ENCODE data around the gene ANKRD7. TPM values are rescaled to one million over a fixed set of nuclear protein-coding genes. Genes with fewer than 3 reads are reported as not detected.

The ANKRD7 gene
- total and polyA plus RNA-seq, 4 donors = 0.65 to 6.3 TPM; not detected in 2

- H3K9me3 ChIP-seq (ENCODE audit: control insufficient read depth, low read length) = no peaks in the 10 kb centered on the region
- H3K4me1 ChIP-seq (ENCODE audit: control insufficient read depth in 1 of 2, insufficient read depth in 2 of 2, low read length in 2 of 2) = no peaks in the 10 kb centered on the region
- no peak for DNase-seq
- ATAC-seq (ENCODE audit: low FRiP score) = no peak
- no peaks in the 10 kb centered on the region for H3K27me3 ChIP-seq (ENCODE audit: control insufficient read depth in 1 of 2, insufficient read depth in 2 of 2, low read length in 1 of 2)
- no peak overlapping the region for H3K27ac ChIP-seq (ENCODE audit: low read depth in 1 of 2, low read length in 2 of 2)
- 75 to 77% methylated on average over 4 of the region's 4 CpGs for WGBS, 2 donors
- intact Hi-C loops (cut with DNase I) = no loop called here
- H3K4me3 ChIP-seq (ENCODE audit: low read length in 2 of 2) = no peak overlapping the region
- no peaks in the 10 kb centered on the region for H3K36me3 ChIP-seq (ENCODE audit: control insufficient read depth in 1 of 2, insufficient read depth in 2 of 2, low read length in 1 of 2)
These were observed 26.5 kb downstream of the ANKRD7 start for GRCh38 chr7:118250860-118251494.

GRCh38 chr7:118252087-118252486, 27.6 kb downstream of the ANKRD7 start:
- DNase-seq (no peak), ATAC-seq (ENCODE audit: low FRiP score) (no peak)
- H3K36me3 ChIP-seq (ENCODE audit: control insufficient read depth in 1 of 2, insufficient read depth in 2 of 2, low read length in 1 of 2) = no peaks in the 10 kb centered on the region
- intact Hi-C loops (cut with DNase I) = no loop called here
- no peaks in the 10 kb centered on the region for H3K9me3 ChIP-seq (ENCODE audit: control insufficient read depth, low read length)
- no peak overlapping the region for H3K4me3 ChIP-seq (ENCODE audit: low read length in 2 of 2)
- 96 to 100% methylated on average over 1 of the region's 1 CpG for WGBS, 2 donors
- no peaks in the 10 kb centered on the region for H3K4me1 ChIP-seq (ENCODE audit: control insufficient read depth in 1 of 2, insufficient read depth in 2 of 2, low read length in 2 of 2)
- no peak overlapping the region for H3K27ac ChIP-seq (ENCODE audit: low read depth in 1 of 2, low read length in 2 of 2)
- no peaks in the 10 kb centered on the region for H3K27me3 ChIP-seq (ENCODE audit: control insufficient read depth in 1 of 2, insufficient read depth in 2 of 2, low read length in 1 of 2)

GRCh38 chr7:118259115-118259514, 34.6 kb downstream of the ANKRD7 start:
- no peaks in the 10 kb centered on the region for H3K9me3 ChIP-seq (ENCODE audit: control insufficient read depth, low read length)
- ATAC-seq (ENCODE audit: low FRiP score) (no peak), DNase-seq (no peak)
- no peaks in the 10 kb centered on the region for H3K27me3 ChIP-seq (ENCODE audit: control insufficient read depth in 1 of 2, insufficient read depth in 2 of 2, low read length in 1 of 2)
- H3K27ac ChIP-seq (ENCODE audit: low read depth in 1 of 2, low read length in 2 of 2) = no peak overlapping the region
- 86 to 90% methylated on average over 2 of the region's 2 CpGs for WGBS, 2 donors
- no peaks in the 10 kb centered on the region for H3K4me1 ChIP-seq (ENCODE audit: control insufficient read depth in 1 of 2, insufficient read depth in 2 of 2, low read length in 2 of 2)
- H3K4me3 ChIP-seq (ENCODE audit: low read length in 2 of 2) = no peak overlapping the region
- no peaks in the 10 kb centered on the region for H3K36me3 ChIP-seq (ENCODE audit: control insufficient read depth in 1 of 2, insufficient read depth in 2 of 2, low read length in 1 of 2)
- intact Hi-C loops (cut with DNase I) = no loop called here

- Histone ChIP-seq H3K27ac (ENCODE audit: low read depth in 1 of 2, low read length in 2 of 2) (no peak overlapping the region), H3K4me3 (ENCODE audit: low read length in 2 of 2) (no peak overlapping the region), H3K9me3 (ENCODE audit: control insufficient read depth, low read length) (no peaks in the 10 kb centered on the region), H3K36me3 (ENCODE audit: control insufficient read depth in 1 of 2, insufficient read depth in 2 of 2, low read length in 1 of 2) (no peaks in the 10 kb centered on the region), H3K27me3 (ENCODE audit: control insufficient read depth in 1 of 2, insufficient read depth in 2 of 2, low read length in 1 of 2) (no peaks in the 10 kb centered on the region), H3K4me1 (ENCODE audit: control insufficient read depth in 1 of 2, insufficient read depth in 2 of 2, low read length in 2 of 2) (no peaks in the 10 kb centered on the region)
- DNase-seq = no peak
- ATAC-seq (ENCODE audit: low FRiP score) = no peak
- intact Hi-C loops (cut with DNase I) = no loop called here
These were observed 40.3 kb downstream of the ANKRD7 start for GRCh38 chr7:118264836-118265235.

GRCh38 chr7:118280319-118281012, 56.0 kb downstream of the ANKRD7 start:
- Histone ChIP-seq H3K4me1 (ENCODE audit: control insufficient read depth in 1 of 2, insufficient read depth in 2 of 2, low read length in 2 of 2) (no peaks in the 10 kb centered on the region), H3K27me3 (ENCODE audit: control insufficient read depth in 1 of 2, insufficient read depth in 2 of 2, low read length in 1 of 2) (no peaks in the 10 kb centered on the region), H3K4me3 (ENCODE audit: low read length in 2 of 2) (no peak overlapping the region), H3K9me3 (ENCODE audit: control insufficient read depth, low read length) (no peaks in the 10 kb centered on the region), H3K27ac (ENCODE audit: low read depth in 1 of 2, low read length in 2 of 2) (peak overlapping the region in 1 of 2 donors; percentile 43), H3K36me3 (ENCODE audit: control insufficient read depth in 1 of 2, insufficient read depth in 2 of 2, low read length in 1 of 2) (no peaks in the 10 kb centered on the region)
- intact Hi-C loops (cut with DNase I) = no loop called here
- ATAC-seq (ENCODE audit: low FRiP score) (no peak), DNase-seq (no peak)
- 4 to 5% methylated on average over 2 of the region's 2 CpGs for WGBS, 2 donors

- no peak overlapping the region for H3K4me3 ChIP-seq (ENCODE audit: low read length in 2 of 2)
- H3K36me3 ChIP-seq (ENCODE audit: control insufficient read depth in 1 of 2, insufficient read depth in 2 of 2, low read length in 1 of 2) = no peaks in the 10 kb centered on the region
- WGBS, 2 donors = 18 to 25% methylated on average over 3 of the region's 3 CpGs
- no peaks in the 10 kb centered on the region for H3K9me3 ChIP-seq (ENCODE audit: control insufficient read depth, low read length)
- ATAC-seq (ENCODE audit: low FRiP score) (no peak), DNase-seq (no peak)
- H3K27me3 ChIP-seq (ENCODE audit: control insufficient read depth in 1 of 2, insufficient read depth in 2 of 2, low read length in 1 of 2) = no peaks in the 10 kb centered on the region
- no peaks in the 10 kb centered on the region for H3K4me1 ChIP-seq (ENCODE audit: control insufficient read depth in 1 of 2, insufficient read depth in 2 of 2, low read length in 2 of 2)
- no peak overlapping the region for H3K27ac ChIP-seq (ENCODE audit: low read depth in 1 of 2, low read length in 2 of 2)
- intact Hi-C loops (cut with DNase I) = no loop called here
These were observed 56.7 kb downstream of the ANKRD7 start for GRCh38 chr7:118281196-118281595.

- Histone ChIP-seq H3K4me3 (ENCODE audit: low read length in 2 of 2) (no peak overlapping the region), H3K27ac (ENCODE audit: low read depth in 1 of 2, low read length in 2 of 2) (no peak overlapping the region), H3K9me3 (ENCODE audit: control insufficient read depth, low read length) (no peaks in the 10 kb centered on the region), H3K4me1 (ENCODE audit: control insufficient read depth in 1 of 2, insufficient read depth in 2 of 2, low read length in 2 of 2) (no peaks in the 10 kb centered on the region), H3K27me3 (ENCODE audit: control insufficient read depth in 1 of 2, insufficient read depth in 2 of 2, low read length in 1 of 2) (no peaks in the 10 kb centered on the region), H3K36me3 (ENCODE audit: control insufficient read depth in 1 of 2, insufficient read depth in 2 of 2, low read length in 1 of 2) (no peaks in the 10 kb centered on the region)
- ATAC-seq (ENCODE audit: low FRiP score) = no peak
- intact Hi-C loops (cut with DNase I) = no loop called here
- DNase-seq = no peak
These were observed 60.9 kb downstream of the ANKRD7 start for GRCh38 chr7:118285358-118285757.

- H3K9me3 ChIP-seq (ENCODE audit: control insufficient read depth, low read length) = no peaks in the 10 kb centered on the region
- H3K4me1 ChIP-seq (ENCODE audit: control insufficient read depth in 1 of 2, insufficient read depth in 2 of 2, low read length in 2 of 2) = no peaks in the 10 kb centered on the region
- H3K27ac ChIP-seq (ENCODE audit: low read depth in 1 of 2, low read length in 2 of 2) = no peak overlapping the region
- H3K4me3 ChIP-seq (ENCODE audit: low read length in 2 of 2) = no peak overlapping the region
- no peak for ATAC-seq (ENCODE audit: low FRiP score)
- no peaks in the 10 kb centered on the region for H3K36me3 ChIP-seq (ENCODE audit: control insufficient read depth in 1 of 2, insufficient read depth in 2 of 2, low read length in 1 of 2)
- WGBS, 2 donors = 92 to 94% methylated on average over 2 of the region's 2 CpGs
- H3K27me3 ChIP-seq (ENCODE audit: control insufficient read depth in 1 of 2, insufficient read depth in 2 of 2, low read length in 1 of 2) = no peaks in the 10 kb centered on the region
- intact Hi-C loops (cut with DNase I) = no loop called here
- no peak for DNase-seq
These were observed 61.6 kb downstream of the ANKRD7 start for GRCh38 chr7:118286131-118286530.

- intact Hi-C loops (cut with DNase I) = no loop called here
- H3K36me3 ChIP-seq (ENCODE audit: control insufficient read depth in 1 of 2, insufficient read depth in 2 of 2, low read length in 1 of 2) = no peaks in the 10 kb centered on the region
- DNase-seq = no peak
- no peaks in the 10 kb centered on the region for H3K9me3 ChIP-seq (ENCODE audit: control insufficient read depth, low read length)
- no peaks in the 10 kb centered on the region for H3K27me3 ChIP-seq (ENCODE audit: control insufficient read depth in 1 of 2, insufficient read depth in 2 of 2, low read length in 1 of 2)
- no peak overlapping the region for H3K4me3 ChIP-seq (ENCODE audit: low read length in 2 of 2)
- no peak for ATAC-seq (ENCODE audit: low FRiP score)
- no peak overlapping the region for H3K27ac ChIP-seq (ENCODE audit: low read depth in 1 of 2, low read length in 2 of 2)
- H3K4me1 ChIP-seq (ENCODE audit: control insufficient read depth in 1 of 2, insufficient read depth in 2 of 2, low read length in 2 of 2) = no peaks in the 10 kb centered on the region
These were observed 63.6 kb downstream of the ANKRD7 start for GRCh38 chr7:118288098-118288497.
